Subcutaneous abdominal adipose tissue (tissue), 5 donors: ENCODE measurements around the gene CAMK2G.
"Not testable (repeated sequence)": the region's sequence is repeated elsewhere in the genome, so short reads cannot be mapped to it uniquely, and the experiment has no call there.

ENCODE experiments used
- H3K27ac ChIP-seq: one replicate; pipeline ENCODE4 v1.7.0; 2013; ENCODE audit warnings: low read depth, mild to moderate bottlenecking, inconsistent platforms, low read length, moderate library complexity
- H3K27me3 ChIP-seq, 5 donors: one replicate each; pipeline ENCODE4 v1.7.0; 2013; ENCODE audit warnings: low read length in 5 of 5, inconsistent platforms in 1 of 5; ENCODE audit not compliant: control insufficient read depth in 5 of 5, insufficient read depth in 4 of 5
- H3K36me3 ChIP-seq, 5 donors: one replicate each; pipeline ENCODE4 v1.7.0; 2013; ENCODE audit warnings: low read length in 5 of 5; ENCODE audit not compliant: control insufficient read depth in 5 of 5, insufficient read depth in 5 of 5
- H3K4me1 ChIP-seq, 5 donors: one replicate each; pipeline ENCODE4 v1.7.0; 2013; ENCODE audit warnings: low read length in 5 of 5, mild to moderate bottlenecking in 3 of 5, moderate library complexity in 1 of 5; ENCODE audit not compliant: control insufficient read depth in 5 of 5, insufficient read depth in 5 of 5
- H3K4me3 ChIP-seq, 5 donors: one replicate each; pipeline ENCODE4 v1.7.0; 2013; ENCODE audit warnings: low read length in 5 of 5, low read depth in 1 of 5
- H3K9ac ChIP-seq, 5 donors: one replicate each; pipeline ENCODE4 v1.7.0; 2013; ENCODE audit warnings: low read length in 5 of 5, mild to moderate bottlenecking in 4 of 5, moderate library complexity in 3 of 5
- H3K9me3 ChIP-seq, 5 donors: one replicate each; pipeline ENCODE4 v1.7.0; 2013; ENCODE audit warnings: low read length in 5 of 5; ENCODE audit not compliant: control insufficient read depth in 5 of 5
- donor health status: healthy.
- donor health status: healthy.
- donor health status: healthy.
- donor health status: healthy.
- donor health status: healthy.

CAMK2G gene

GRCh38 chr10:73829090-73829489 lies 45.3 kb downstream of the CAMK2G start:
- H3K4me1 ChIP-seq, H3K27me3 ChIP-seq, H3K4me3 ChIP-seq, H3K9me3 ChIP-seq, H3K27ac ChIP-seq, H3K9ac ChIP-seq: not testable (repeated sequence)
- H3K36me3 ChIP-seq, result peaks cover 7 to 42% (median 32%) of the 10 kb centered on the region in 5 donors

- H3K27ac ChIP-seq, result no peak overlapping the region
- no peaks in the 10 kb centered on the region for H3K4me1 ChIP-seq
- peaks cover 7 to 51% (median 38%) of the 10 kb centered on the region in 5 donors for H3K36me3 ChIP-seq
- no peaks in the 10 kb centered on the region for H3K9me3 ChIP-seq
- no peak overlapping the region for H3K4me3 ChIP-seq
- H3K27me3 ChIP-seq, result no peaks in the 10 kb centered on the region
- H3K9ac ChIP-seq, result no peak overlapping the region
These were observed 46.2 kb downstream of the CAMK2G start for GRCh38 chr10:73828161-73828560.

- Histone ChIP-seq H3K4me3 (no peak overlapping the region), H3K27me3 (no peaks in the 10 kb centered on the region), H3K9me3 (no peaks in the 10 kb centered on the region), H3K4me1 (no peaks in the 10 kb centered on the region), H3K27ac (no peak overlapping the region), H3K9ac (no peak overlapping the region), H3K36me3 (peaks cover 7 to 53% (median 38%) of the 10 kb centered on the region in 5 donors)
These were observed 46.8 kb downstream of the CAMK2G start for GRCh38 chr10:73827346-73828089.

GRCh38 chr10:73824146-73824725 lies 50.1 kb downstream of the CAMK2G start:
- Histone ChIP-seq H3K9me3 (no peaks in the 10 kb centered on the region), H3K36me3 (peaks cover 5 to 68% (median 49%) of the 10 kb centered on the region in 5 donors), H3K4me3 (no peak overlapping the region), H3K27ac (no peak overlapping the region), H3K9ac (no peak overlapping the region), H3K27me3 (no peaks in the 10 kb centered on the region), H3K4me1 (peaks cover 0 to 1% (median 0%) of the 10 kb centered on the region in 5 donors)

- no peak overlapping the region for H3K9ac ChIP-seq
- peaks cover 0 to 8% (median 0%) of the 10 kb centered on the region in 5 donors for H3K4me1 ChIP-seq
- H3K36me3 ChIP-seq, result peaks cover under 1 to 74% (median 49%) of the 10 kb centered on the region in 5 donors
- no peaks in the 10 kb centered on the region for H3K27me3 ChIP-seq
- no peak overlapping the region for H3K27ac ChIP-seq
- no peaks in the 10 kb centered on the region for H3K9me3 ChIP-seq
- H3K4me3 ChIP-seq, result no peak overlapping the region
These were observed 51.0 kb downstream of the CAMK2G start for GRCh38 chr10:73823391-73823790.

- H3K36me3 ChIP-seq, result peaks cover 3 to 75% (median 42%) of the 10 kb centered on the region in 5 donors
- no peak overlapping the region for H3K4me3 ChIP-seq
- H3K4me1 ChIP-seq, result peaks cover 0 to 24% (median 18%) of the 10 kb centered on the region in 5 donors
- H3K9ac ChIP-seq, result no peak overlapping the region
- no peaks in the 10 kb centered on the region for H3K27me3 ChIP-seq
- H3K9me3 ChIP-seq, result no peaks in the 10 kb centered on the region
- no peak overlapping the region for H3K27ac ChIP-seq
These were observed 54.8 kb downstream of the CAMK2G start for GRCh38 chr10:73819513-73820093.

- peak overlapping the region in 1 of 5 donors; percentile 12 for H3K9ac ChIP-seq
- no peak overlapping the region for H3K27ac ChIP-seq
- H3K4me3 ChIP-seq, result no peak overlapping the region
- peaks cover 3 to 74% (median 41%) of the 10 kb centered on the region in 5 donors for H3K36me3 ChIP-seq
- H3K27me3 ChIP-seq, result no peaks in the 10 kb centered on the region
- peaks cover 0 to 24% (median 18%) of the 10 kb centered on the region in 5 donors for H3K4me1 ChIP-seq
- no peaks in the 10 kb centered on the region for H3K9me3 ChIP-seq
These were observed 55.3 kb downstream of the CAMK2G start for GRCh38 chr10:73819081-73819480.

- H3K27ac ChIP-seq, result no peak overlapping the region
- peaks cover 0 to 24% (median 18%) of the 10 kb centered on the region in 5 donors for H3K4me1 ChIP-seq
- H3K27me3 ChIP-seq, result no peaks in the 10 kb centered on the region
- H3K36me3 ChIP-seq, result peaks cover 3 to 74% (median 40%) of the 10 kb centered on the region in 5 donors
- no peaks in the 10 kb centered on the region for H3K9me3 ChIP-seq
- no peak overlapping the region for H3K4me3 ChIP-seq
- H3K9ac ChIP-seq, result no peak overlapping the region
These were observed 56.0 kb downstream of the CAMK2G start for GRCh38 chr10:73818402-73818801.

GRCh38 chr10:73817826-73818225 lies 56.5 kb downstream of the CAMK2G start:
- Histone ChIP-seq H3K4me3 (no peak overlapping the region), H3K27ac (no peak overlapping the region), H3K36me3 (peaks cover 3 to 75% (median 41%) of the 10 kb centered on the region in 5 donors), H3K9ac (no peak overlapping the region), H3K27me3 (no peaks in the 10 kb centered on the region), H3K4me1 (peaks cover 0 to 24% (median 18%) of the 10 kb centered on the region in 5 donors), H3K9me3 (no peaks in the 10 kb centered on the region)
